GM21526 (cell line): ENCODE data around the gene NCKAP5.

Experiments used
- ATAC-seq: cut with Tn5 transposase; IDR thresholded peaks from one replicate; pipeline ENCODE4 v1.9.1; 2021; ENCODE audit warnings: moderate library complexity; ENCODE audit not compliant: unreplicated experiment, low FRiP score

Gene NCKAP5

DNA sequence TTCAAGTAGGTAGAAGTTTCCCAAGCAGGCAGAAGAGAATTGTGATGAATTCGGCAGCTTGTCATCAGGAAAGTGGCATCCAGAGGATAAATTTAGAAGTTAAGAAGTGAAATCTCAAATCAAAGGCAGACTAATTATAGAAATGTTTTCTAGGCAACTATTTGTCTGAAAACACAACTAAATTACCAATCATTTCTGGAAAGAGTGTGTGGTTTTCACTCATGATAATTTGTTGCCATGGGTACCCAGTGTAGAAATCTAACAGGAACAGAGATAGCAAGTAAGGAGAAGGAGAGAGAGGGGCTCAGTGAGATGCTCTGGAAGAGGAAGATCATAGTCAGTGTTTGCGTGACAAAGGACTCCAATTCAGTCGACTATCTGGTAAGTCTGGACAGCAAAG is 208.1 kb downstream of the NCKAP5 start:
- no peak for ATAC-seq

DNA sequence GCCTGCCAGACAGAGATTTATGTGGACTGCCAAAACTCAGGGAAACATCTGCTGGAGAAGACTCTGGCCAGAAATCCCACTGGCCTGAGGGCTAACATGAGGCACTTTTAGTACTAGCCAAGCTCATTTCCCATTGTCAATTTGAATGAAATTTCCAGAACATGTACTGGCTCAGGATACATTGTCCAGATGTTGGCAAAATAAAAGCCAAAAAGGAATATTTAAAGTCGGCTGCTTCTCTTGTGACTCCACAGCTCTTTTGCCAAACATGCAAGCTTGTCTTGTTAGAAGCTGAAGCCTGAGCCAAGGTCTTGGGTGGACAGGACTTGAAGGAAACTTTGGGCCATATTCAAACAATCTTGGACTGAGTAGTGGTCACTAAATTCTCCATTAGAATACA is 215.5 kb downstream of the NCKAP5 start:
- ATAC-seq, result no peak

DNA sequence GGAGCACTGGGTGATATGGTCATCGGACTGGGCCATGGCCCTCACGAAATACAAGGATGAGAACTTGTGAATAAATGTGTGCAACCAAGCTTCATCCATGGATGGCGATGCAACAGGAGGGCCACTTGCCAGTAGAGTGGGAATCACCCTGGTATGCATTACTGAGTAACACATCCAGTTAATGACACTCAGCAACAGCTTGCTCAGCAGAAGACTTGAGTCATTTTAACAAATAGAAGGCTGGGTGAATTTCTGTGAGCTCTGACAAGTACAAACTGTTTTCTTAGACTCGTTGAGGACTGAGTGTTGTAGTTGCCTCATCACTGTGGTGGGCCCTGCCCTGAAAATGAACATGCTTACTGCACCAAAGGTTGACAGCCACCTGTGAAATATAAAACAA is 221.6 kb downstream of the NCKAP5 start:
- ATAC-seq, result no peak

DNA sequence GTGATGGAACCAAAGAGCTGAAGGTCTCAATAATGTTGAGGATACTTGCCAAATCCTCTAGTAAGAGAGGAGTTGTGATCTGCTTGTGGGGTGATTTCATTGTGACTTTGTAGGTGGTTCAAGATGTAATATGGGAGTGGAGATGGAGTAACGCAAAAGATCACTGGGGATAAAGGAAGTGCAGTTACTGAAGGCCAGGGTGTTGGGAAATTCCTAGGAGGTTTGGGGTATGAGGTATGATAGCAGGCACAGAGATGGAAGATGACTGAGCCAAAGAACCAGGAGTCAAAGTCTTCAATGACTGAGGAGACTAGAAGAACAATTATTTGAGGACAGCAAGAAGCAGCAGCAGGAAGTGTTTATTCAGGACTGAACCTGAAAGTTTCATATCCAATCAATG is 222.6 kb downstream of the NCKAP5 start:
- no peak for ATAC-seq

DNA sequence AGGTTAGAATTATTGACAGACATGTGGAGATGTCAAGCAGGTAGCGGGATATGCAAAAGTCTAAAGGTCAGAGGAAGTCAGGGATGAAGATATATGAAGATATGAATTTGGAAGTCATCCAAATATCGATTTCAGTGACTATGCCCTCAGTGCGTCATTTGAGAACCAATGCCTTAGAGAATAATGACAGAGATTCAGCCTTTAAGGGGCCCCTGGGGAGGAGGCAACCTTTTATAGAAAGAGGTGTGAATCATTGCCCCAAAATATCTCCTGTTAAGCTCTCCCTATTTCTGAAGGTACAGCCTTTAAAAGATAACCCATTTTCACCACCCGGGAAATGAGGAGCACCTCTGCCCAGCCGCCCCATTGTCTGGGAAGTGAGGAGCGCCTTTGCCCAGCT is 223.4 kb downstream of the NCKAP5 start:
- ATAC-seq, result no peak

DNA sequence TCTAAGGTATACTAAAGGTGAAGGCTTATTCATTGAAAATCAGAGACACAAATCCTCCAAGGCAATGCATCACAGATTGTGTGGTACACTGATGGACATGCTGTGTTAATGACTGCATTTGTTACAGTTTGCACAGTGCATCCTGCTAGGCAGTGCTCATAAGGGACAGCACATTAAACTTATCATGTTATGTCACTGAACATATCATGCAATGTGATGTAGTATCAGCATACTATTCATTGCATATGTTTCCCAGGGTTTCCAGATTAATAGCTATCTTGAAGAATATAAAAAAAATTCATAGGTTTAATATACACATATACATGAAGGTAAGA is 225.3 kb downstream of the NCKAP5 start:
- no peak for ATAC-seq

DNA sequence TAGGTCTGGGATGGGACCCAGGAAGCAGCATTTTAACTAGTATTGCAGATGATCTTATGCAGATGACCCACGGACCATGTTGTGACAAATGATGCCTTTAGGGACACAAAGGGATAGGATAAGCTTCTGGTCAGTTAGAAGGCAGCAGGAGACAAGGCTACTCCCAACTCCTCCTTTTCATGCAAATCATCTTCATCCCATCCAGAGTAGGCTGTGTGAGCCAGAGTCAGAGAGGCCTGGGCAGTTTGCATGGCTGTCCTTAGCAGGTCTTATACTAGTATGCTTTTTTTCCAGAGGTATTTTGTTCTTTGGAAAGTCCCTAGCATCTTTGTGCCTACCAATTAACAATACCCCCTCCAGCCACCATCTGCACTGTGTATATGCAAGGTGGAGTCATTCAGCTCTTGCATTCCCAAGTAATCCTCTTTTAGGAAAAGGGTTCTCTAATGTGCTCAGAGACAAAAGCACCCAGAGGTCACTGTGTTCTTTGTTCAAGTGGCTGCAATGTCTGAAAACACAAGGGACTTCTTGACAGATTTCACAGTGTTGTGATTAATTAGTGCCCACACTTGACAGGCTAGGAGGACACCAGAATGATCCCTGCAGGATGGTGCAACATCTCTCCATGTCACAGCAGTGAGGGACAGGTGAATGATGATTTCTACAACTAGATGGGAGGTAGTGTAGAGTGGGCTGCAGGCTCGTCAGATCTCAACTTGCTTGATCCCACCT is 225.8 kb downstream of the NCKAP5 start:
- no peak for ATAC-seq

DNA sequence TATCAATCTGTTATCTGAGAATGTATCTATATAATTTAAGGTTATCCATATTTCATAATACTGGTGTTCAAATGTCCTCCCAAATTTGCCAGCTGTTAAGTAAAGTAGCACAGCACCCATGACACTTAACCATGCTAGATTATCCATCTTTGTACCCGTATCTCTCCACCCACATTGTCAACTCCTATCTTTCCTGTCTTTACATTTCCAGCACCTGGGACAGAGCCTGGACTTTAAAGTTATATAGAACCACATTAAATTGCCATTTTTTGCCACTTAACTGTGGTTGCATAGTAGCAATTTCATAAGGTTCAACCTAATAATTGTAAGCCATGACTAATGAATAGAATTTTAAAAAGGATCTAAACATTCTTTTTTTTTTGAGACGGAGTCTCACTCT is 226.7 kb downstream of the NCKAP5 start:
- no peak for ATAC-seq

DNA sequence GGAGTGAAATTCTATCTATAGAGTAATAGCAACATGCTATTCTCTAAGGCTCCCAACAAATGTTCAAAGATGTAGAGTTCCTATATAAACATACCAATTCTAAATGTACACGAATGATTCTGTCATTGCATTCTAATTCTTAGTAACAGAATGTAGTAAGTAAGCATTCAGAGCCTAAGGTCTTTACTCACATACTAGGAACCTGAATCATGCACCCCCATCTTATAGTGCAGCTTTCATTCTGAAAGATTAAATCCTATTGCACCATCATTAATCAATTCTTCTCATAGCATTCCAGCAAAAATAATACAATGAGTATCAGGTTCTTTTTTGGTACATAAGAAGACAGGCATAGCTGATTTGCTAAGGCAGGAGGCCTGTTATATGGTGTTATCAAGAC is 230.0 kb downstream of the NCKAP5 start:
- ATAC-seq, result no peak

DNA sequence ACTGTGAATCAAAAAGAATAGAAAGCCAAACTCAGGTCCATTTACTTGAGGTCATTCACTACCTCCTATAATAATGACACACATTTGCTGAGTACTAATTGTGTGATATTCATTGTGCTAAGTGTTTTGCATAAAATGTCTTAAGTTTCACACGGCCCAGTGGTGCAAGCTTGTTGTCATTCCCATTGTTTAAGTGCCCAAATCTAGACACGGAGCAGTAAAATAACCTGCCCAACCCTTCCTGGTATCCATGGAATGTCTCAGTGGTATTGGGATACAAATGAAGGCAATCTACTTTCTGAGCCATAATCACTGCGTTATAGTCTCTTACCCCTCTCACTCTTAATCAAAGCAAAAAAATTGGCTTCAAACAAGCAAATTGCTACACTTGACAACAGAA is 233.3 kb downstream of the NCKAP5 start:
- no peak for ATAC-seq

DNA sequence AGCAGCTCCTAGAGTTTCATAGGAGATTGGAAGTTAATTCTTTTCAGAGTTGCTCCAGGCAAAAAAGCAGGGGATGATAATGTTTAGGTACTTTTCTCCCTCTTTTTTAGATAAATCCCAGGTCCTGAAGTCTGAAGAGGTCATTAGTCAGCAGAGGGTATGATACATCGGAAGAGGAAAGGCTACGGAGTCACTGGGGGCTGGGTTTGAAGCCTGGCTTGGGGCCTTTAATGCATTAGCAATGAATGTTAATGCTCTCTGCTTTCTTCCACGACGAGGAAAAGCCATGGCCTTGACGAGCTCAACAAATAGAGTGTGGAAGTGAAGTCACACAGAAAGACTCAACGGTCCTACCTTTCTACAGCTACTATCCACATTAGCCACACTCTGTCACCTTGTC is 235.1 kb downstream of the NCKAP5 start:
- no peak for ATAC-seq

DNA sequence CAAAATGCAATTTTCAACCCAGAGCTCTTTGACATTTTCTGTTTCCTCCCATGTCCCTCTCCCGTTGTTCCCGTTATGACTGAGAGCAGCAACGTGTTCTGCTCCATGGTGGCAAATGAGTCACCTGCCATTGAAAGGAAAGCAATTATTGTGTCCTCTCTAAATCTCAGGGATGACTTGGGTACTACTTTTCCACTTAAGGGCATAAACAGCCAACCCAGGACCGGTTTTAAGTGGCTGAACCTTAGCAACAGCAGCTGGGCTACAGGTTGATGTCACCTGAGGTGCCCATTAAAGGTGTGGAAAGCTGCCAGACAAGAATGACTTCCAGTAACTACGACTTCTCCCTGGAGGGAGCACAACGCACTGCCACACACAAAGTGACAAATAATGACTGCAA is 236.8 kb downstream of the NCKAP5 start:
- no peak for ATAC-seq

DNA sequence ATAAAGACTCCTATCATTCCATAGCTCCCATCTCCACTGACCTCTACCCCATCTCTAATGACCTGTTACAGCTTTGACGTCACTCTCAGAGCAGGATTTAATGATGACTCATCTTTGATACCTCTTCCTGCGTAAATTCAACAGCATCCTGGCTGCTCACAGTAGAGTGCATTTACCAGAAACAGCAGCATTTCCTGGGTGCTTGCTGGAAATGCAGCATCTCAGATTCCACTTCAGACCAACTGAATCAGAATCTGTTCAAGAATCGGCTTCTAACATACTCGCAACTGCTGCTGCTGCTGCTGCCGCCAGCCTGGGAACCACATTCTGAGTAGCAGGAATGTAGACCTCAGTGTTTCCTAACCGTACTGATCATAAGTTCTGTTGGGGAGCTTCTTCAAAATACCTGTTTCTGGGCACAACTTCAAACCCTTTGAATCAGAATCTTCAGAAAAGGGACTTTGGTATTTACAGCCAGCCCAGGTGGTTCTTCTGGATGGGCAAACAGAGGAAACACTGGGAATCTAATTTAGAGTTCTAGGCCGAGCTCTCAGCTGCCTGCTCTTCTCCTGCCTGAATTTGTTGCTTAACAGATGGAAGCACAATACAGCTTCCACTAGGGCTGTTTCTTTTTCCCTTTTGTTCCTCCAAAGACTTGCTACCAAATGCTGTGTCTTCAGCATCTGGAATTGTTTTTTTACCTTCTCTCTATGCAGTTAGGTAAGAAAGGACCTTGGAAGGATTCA is 241.4 kb downstream of the NCKAP5 start:
- no peak for ATAC-seq

DNA sequence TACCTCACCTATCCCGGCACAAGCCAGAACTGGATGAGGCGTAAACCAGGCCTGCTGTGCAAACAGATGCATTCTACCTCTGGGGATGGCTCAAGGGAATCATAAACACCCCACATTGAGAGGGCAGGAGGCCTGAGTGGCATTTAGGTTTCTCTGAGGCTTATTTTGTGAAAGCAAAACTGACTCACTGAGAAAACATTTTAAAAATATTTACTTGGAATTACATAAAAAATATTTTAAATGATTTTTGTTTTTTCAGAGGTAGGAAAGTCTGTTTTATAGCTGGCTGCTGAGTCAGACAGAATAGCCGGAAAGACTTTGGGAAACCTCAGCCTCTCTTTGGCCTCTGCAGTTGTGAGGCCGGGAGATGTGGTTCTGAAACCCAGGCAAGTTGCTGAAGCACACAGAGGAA is 244.1 kb downstream of the NCKAP5 start:
- no peak for ATAC-seq

DNA sequence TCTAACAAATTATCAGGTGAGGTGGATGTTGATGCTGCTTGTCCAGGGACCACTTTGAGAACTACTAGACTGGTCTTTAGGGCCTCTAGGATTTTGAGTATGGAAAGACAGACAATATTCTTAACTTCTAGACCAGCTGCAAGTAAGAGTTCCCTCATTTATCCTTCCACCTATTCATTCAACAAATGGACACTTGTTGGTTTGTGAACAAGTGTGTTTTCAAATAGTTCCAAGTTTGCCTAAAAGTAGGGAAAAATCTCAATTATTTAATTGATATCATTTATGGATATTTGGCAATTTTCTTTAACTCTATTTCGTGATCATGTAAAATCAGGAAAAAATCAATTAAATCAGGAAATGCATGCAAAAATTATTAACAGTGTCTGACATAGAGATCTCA is 245.4 kb downstream of the NCKAP5 start:
- ATAC-seq, result no peak

DNA sequence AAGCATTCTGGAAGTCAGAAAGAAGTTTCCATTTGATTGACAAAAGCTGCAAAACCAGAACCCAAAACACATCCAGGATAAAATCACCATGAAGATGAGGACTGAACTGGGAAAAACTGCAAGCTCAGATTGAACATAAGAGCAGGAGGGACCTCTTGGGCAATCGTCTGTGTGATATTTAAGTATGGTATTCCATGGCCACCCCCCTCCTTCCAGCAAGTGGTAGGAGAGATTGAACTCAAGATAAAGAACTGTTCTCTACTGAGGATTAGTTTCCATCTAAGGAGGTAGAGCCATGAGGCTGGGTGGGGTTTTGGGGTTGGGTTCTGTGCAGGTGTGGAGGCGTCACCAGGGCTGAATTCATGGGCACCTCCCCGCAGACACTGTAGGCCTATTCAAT is 251.1 kb downstream of the NCKAP5 start:
- ATAC-seq, result no peak

DNA sequence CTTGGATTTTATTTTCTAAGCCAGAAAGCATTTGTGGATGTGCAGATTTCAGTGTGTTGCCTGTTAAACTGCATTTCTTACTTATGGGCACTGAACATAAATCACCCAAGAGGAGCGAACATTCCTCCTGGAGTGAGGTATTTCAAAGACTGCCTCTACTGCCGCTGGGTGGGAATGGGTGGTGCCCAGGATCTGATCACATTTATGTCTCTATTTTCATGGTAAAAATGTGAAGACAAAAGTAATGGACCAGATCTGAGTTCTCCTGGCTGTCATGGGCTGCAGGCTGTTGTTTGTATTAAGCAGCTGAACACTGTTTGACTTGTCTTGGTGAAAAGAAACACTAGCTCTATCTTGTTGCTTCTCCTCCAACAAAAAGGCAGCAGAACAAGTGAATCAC is 251.7 kb downstream of the NCKAP5 start:
- ATAC-seq, result no peak

DNA sequence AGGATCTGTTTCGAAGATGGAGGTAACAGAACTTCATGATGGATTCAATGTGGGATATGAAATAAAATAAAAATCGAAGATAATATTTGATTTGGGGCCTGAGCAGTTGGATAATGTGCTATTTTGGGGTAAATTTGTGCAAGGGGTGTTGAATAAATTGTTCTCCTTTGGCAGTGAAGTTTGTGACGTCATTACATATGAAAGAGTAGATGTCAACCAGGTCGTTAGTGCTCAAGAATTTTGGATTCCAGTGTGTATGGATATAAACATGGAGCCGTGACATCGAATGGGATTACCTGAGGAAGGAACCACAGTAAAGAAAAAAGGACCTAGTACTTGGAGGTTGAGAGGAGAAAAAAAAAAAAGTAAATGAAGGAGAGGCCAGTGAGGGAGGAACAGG is 253.0 kb downstream of the NCKAP5 start:
- no peak for ATAC-seq

DNA sequence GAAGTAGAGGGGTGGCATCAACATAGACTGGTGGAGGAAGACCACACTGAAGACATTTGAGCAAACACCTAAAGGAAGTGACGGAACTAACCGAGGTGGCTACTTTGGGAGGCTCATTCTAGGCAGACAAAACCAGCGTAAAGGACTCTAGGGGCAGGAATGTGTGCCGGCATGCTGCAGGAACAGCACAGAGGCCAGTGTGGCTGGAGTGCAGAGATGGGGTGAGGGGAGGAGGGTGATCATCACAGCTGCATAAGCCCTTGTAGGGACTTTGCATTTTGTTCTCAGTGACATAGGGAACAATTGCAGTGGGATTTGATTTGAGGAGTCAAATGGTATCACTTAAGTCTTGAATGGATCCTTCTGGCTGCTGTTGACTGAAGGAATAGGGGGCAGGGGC is 253.5 kb downstream of the NCKAP5 start:
- ATAC-seq, result no peak

DNA sequence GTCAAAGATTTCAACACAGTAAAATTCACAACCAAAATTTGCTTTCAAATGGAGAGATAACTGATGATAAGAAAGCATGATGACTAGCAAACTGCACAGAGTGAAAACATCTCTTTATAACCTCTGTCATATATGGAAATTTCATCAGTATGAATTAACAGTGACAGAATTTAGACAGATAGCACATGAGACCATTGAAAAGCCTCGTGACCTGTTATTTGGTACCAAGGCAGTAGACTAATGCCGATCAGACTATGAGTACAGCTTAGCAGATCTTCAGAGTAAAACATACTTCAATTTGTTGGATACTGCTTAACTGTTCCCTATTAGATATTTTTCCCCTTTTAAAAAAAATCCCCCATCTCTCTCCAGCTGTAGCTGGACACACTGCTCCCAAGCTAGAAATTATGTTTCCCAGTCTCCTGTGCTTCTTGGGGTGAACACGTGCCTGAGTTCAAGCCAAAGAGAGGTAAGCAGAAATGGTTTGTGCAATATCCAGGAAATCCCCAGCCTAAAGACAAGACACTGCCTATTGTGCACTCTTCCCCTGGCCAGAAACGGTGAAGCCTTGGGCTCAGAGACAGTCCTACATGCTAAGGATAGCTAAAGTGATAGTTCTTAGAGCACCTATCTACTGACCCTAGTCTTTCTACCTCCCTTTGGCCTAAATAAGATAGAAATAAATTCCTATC is 256.1 kb downstream of the NCKAP5 start:
- ATAC-seq, result no peak

DNA sequence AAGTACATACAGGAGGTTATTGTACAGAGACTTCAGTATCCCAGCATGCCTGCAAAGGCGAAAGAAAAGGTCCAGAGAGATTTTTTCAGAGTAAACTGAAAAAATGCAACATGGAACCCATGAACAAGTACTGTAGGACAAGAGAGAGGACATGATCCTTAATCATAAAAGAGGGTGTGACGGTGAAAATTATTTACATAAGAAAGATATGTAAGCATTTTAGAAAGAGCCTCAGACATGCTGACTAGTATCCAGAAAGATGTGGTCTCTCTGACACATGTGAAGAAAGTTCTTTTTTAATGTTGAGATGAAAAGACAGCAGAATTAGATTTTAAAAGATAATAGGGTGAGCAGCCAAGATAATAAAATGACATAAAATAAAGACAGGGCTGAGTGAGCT is 262.0 kb downstream of the NCKAP5 start:
- no peak for ATAC-seq

DNA sequence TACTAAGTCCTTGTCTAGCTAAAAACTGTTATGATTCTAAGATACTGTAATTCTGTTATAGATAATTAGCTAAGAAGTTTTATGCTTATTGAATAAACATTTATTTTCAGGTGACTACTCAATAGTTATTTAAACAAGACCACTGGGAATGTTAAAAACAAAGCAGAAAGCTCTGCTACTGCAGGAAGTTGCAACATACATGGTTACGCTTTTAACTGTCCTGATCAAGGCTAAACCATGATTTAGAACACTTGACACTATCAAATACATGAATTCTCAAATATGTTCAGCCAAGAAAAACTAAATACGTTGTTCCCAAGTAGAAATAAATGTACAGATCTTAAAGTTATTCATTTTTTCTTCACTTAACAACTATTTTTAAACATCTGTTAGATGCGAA is 263.9 kb downstream of the NCKAP5 start:
- ATAC-seq, result no peak
